Measurements from ENCODE around the gene CDHR4.

The CDHR4 gene

GRCh38 chr3:49807431-49808114 is 7.9 kb upstream of the CDHR4 start:
- TF ChIP-seq POLR2AphosphoS5 (IDR thresholded peaks at IDR 0.05; ENCODE audit: low read depth, low read length): no peak; the same call in 1 of the 2 replicates
- TF ChIP-seq REST (IDR thresholded peaks at IDR 0.05; ENCODE audit: insufficient read depth in 1 of 2, low read depth in 2 of 2, low read length in 2 of 2): no peak
- no peak for TF ChIP-seq TAF1 (IDR thresholded peaks at IDR 0.05; ENCODE audit: borderline replicate concordance, insufficient read depth, low read length)
- no peak for TF ChIP-seq SIN3A (IDR thresholded peaks at IDR 0.05; ENCODE audit: borderline replicate concordance, insufficient read depth, low read length)
- TF ChIP-seq FOXP2 (optimal IDR thresholded peaks at IDR 0.05; ENCODE audit: borderline replicate concordance, extremely low read depth, extremely low read length, insufficient read depth): no peak

- no peak for TF ChIP-seq POLR2AphosphoS5 (IDR thresholded peaks at IDR 0.05; ENCODE audit: low read depth, low read length)
- no peak for TF ChIP-seq SIN3A (IDR thresholded peaks at IDR 0.05; ENCODE audit: borderline replicate concordance, insufficient read depth, low read length)
- no peak for TF ChIP-seq TAF1 (IDR thresholded peaks at IDR 0.05; ENCODE audit: borderline replicate concordance, insufficient read depth, low read length)
- no peak for TF ChIP-seq REST (IDR thresholded peaks at IDR 0.05; ENCODE audit: insufficient read depth in 1 of 2, low read depth in 2 of 2, low read length in 2 of 2)
- TF ChIP-seq FOXP2 (optimal IDR thresholded peaks at IDR 0.05; ENCODE audit: borderline replicate concordance, extremely low read depth, extremely low read length, insufficient read depth): no peak
Observed at GRCh38 chr3:49806850-49807249, 7.2 kb upstream of the CDHR4 start.

- TF ChIP-seq POLR2AphosphoS5 (IDR thresholded peaks at IDR 0.05; ENCODE audit: low read depth, low read length) (peak; percentile 22; the same call in 1 of the 2 replicates), FOXP2 (optimal IDR thresholded peaks at IDR 0.05; ENCODE audit: borderline replicate concordance, extremely low read depth, extremely low read length, insufficient read depth) (no peak), REST (IDR thresholded peaks at IDR 0.05; ENCODE audit: insufficient read depth in 1 of 2, low read depth in 2 of 2, low read length in 2 of 2) (no peak)
Observed at GRCh38 chr3:49805897-49806701, 6.4 kb upstream of the CDHR4 start.

GRCh38 chr3:49805367-49805782 is 5.7 kb upstream of the CDHR4 start:
- TF ChIP-seq TAF1 (IDR thresholded peaks at IDR 0.05; ENCODE audit: borderline replicate concordance, insufficient read depth, low read length): no peak
- TF ChIP-seq POLR2AphosphoS5 (IDR thresholded peaks at IDR 0.05; ENCODE audit: low read depth, low read length): peak; percentile 17; the same call in 1 of the 2 replicates
- no peak for TF ChIP-seq REST (IDR thresholded peaks at IDR 0.05; ENCODE audit: insufficient read depth in 1 of 2, low read depth in 2 of 2, low read length in 2 of 2)
- no peak for TF ChIP-seq SIN3A (IDR thresholded peaks at IDR 0.05; ENCODE audit: borderline replicate concordance, insufficient read depth, low read length)
- no peak for TF ChIP-seq FOXP2 (optimal IDR thresholded peaks at IDR 0.05; ENCODE audit: borderline replicate concordance, extremely low read depth, extremely low read length, insufficient read depth)
